Psoas muscle (tissue), 8 donors: ENCODE data around the gene ZNRF2. TPM values are rescaled to one million over a fixed set of nuclear protein-coding genes. Genes with fewer than 3 reads are reported as not detected.

Source experiments
- ATAC-seq, 4 donors: fragments of 200-7000 bp; cut with Tn5 transposase; one replicate each; pipeline ENCODE4 v1.9.1; 2020; ENCODE audit warnings: moderate library complexity in 3 of 4, mild to moderate bottlenecking in 2 of 4
- DNase-seq, 2 donors: peaks; one replicate each; pipeline ENCODE4 v3.0.0-alpha.2; 2020
- H3K27ac ChIP-seq: fragments of 200-600 bp; one replicate; pipeline ENCODE4 v1.8.0; 2022
- H3K27me3 ChIP-seq, 3 donors: fragments of 200-600 bp in 1 of 3; one replicate each; pipeline versions ENCODE4 v1.6.1 to v1.8.0; 2013 to 2022; ENCODE audit warnings: low read length in 2 of 3, mild to moderate bottlenecking in 2 of 3, moderate library complexity in 1 of 3; ENCODE audit not compliant: insufficient read depth in 3 of 3
- H3K36me3 ChIP-seq, 2 donors: fragments of 200-600 bp in 1 of 2; one replicate each; pipeline versions ENCODE4 v1.6.1 to v1.8.0; 2013 to 2022; ENCODE audit warnings: low read depth in 1 of 2, mild to moderate bottlenecking in 1 of 2, moderate library complexity in 1 of 2; ENCODE audit not compliant: insufficient read depth in 1 of 2
- H3K4me1 ChIP-seq: fragments of 200-600 bp; one replicate; pipeline ENCODE4 v1.8.0; 2022
- H3K4me3 ChIP-seq: fragments of 200-600 bp; one replicate; pipeline ENCODE4 v1.8.0; 2022; ENCODE audit warnings: mild to moderate bottlenecking
- H3K9me3 ChIP-seq: fragments of 200-600 bp; one replicate; pipeline ENCODE4 v1.8.0; 2022
- CTCF ChIP-seq: fragments of 200-600 bp; IDR thresholded peaks from one replicate; pipeline ENCODE4 v1.8.0; 2022; ENCODE audit warnings: antibody characterized with exemption
- WGBS, 3 donors: extraction: QIAGEN DNeasy Blood & Tissue Kit; methylation state at CpG; one replicate each; pipeline versions ENCODE4 v1.1.6 to v1.1.7; 2013; 5-methylcytosine and 5-hydroxymethylcytosine counted together
- intact Hi-C, 2 donors: fragments of 100-400 bp; cut with DNase I; formaldehyde crosslinking; loops; one replicate each; pipeline versions ENCODE4 v1.11.0 to v1.14.2; 2022
- polyA plus RNA-seq, 3 donors: library from polyadenylated mRNA; stranded (reverse); fragments of 200-250 nt; gene quantifications; one replicate each; pipeline ENCODE4 v1.2.3, GENCODE V29; 2013
- total RNA-seq, 4 donors: library from RNA; stranded (reverse); fragmentation: NEBNext Ultra II Directional in 2 of 4; extraction: Animal tissue kit (Norgen Biotek cat#: 25700) in 2 of 4; gene quantifications; one replicate each; pipeline versions ENCODE4 v1.2.1 to v1.2.4, GENCODE V29; 2021 to 2023
- donor health status: healthy with polysubstance abuse.
- donor health status: DM: no; HTN: no; CAD: no; lungs with moderate emphysema.
- donor health status: Bipolar disorder and iron deficiency.
- donor health status: healthy.
- donor health status: DM: yes; HTN: yes; CAD: no.
- donor health status: DM: no; HTN: no; CAD: no.
- donor health status: DM: no; HTN: no; CAD: no.
- donor health status: DM: yes; HTN: yes; CAD: no.

The ZNRF2 gene
- total and polyA plus RNA-seq, 7 donors: 3.9 to 21.5 (median 10.2) TPM

GRCh38 chr7:30364773-30365172, 80.4 kb downstream of the ZNRF2 start:
- Histone ChIP-seq H3K4me3 (no peak overlapping the region), H3K27ac (no peak overlapping the region), H3K9me3 (no peaks in the 10 kb centered on the region), H3K27me3 (no peaks in the 10 kb centered on the region), H3K4me1 (peaks cover 12% of the 10 kb centered on the region), H3K36me3 (peaks cover 0 to 3% of the 10 kb centered on the region in 2 donors)
- intact Hi-C loops: no loop called here
- WGBS, 3 donors: 89 to 97% (median 93%) methylated on average over 1 of the region's 1 CpG
- ATAC-seq: peak in 1 of 4 donors; percentile 13
- DNase-seq: no peak
- TF ChIP-seq CTCF: no peak

GRCh38 chr7:30365621-30366020, 81.2 kb downstream of the ZNRF2 start:
- peaks cover 12% of the 10 kb centered on the region for H3K4me1 ChIP-seq
- 89 to 92% (median 91%) methylated on average over 3 of the region's 3 CpGs for WGBS, 3 donors
- ATAC-seq (no peak), DNase-seq (no peak)
- H3K27ac ChIP-seq: no peak overlapping the region
- intact Hi-C loops: no loop called here
- peaks cover 0 to 3% of the 10 kb centered on the region in 2 donors for H3K36me3 ChIP-seq
- H3K27me3 ChIP-seq: no peaks in the 10 kb centered on the region
- no peak overlapping the region for H3K4me3 ChIP-seq
- no peaks in the 10 kb centered on the region for H3K9me3 ChIP-seq
- no peak for TF ChIP-seq CTCF

- Histone ChIP-seq H3K27ac (no peak overlapping the region), H3K36me3 (peaks cover 0 to 7% of the 10 kb centered on the region in 2 donors), H3K27me3 (no peaks in the 10 kb centered on the region), H3K4me3 (no peak overlapping the region), H3K4me1 (peaks cover 12% of the 10 kb centered on the region), H3K9me3 (no peaks in the 10 kb centered on the region)
- no peak for TF ChIP-seq CTCF
- WGBS, 3 donors: 60 to 72% (median 62%) methylated on average over 2 of the region's 2 CpGs
- no peak for DNase-seq
- no peak for ATAC-seq
- intact Hi-C loops: no loop called here
Observed at GRCh38 chr7:30366606-30367005, 82.2 kb downstream of the ZNRF2 start.

- TF ChIP-seq CTCF: no peak
- WGBS, 3 donors: 48 to 62% (median 58%) methylated on average over 2 of the region's 2 CpGs
- no peak for DNase-seq
- Histone ChIP-seq H3K27ac (no peak overlapping the region), H3K4me1 (peaks cover 12% of the 10 kb centered on the region), H3K4me3 (no peak overlapping the region), H3K36me3 (peaks cover 0 to 15% of the 10 kb centered on the region in 2 donors), H3K9me3 (no peaks in the 10 kb centered on the region), H3K27me3 (no peaks in the 10 kb centered on the region)
- intact Hi-C loops: no loop called here
- no peak for ATAC-seq
Observed at GRCh38 chr7:30367561-30367960, 83.2 kb downstream of the ZNRF2 start.

- Histone ChIP-seq H3K4me1 (peaks cover 12% of the 10 kb centered on the region), H3K27ac (no peak overlapping the region), H3K27me3 (no peaks in the 10 kb centered on the region), H3K4me3 (no peak overlapping the region), H3K9me3 (no peaks in the 10 kb centered on the region), H3K36me3 (peaks cover 0 to 15% of the 10 kb centered on the region in 2 donors)
- DNase-seq (no peak), ATAC-seq (no peak)
- no peak for TF ChIP-seq CTCF
- intact Hi-C loops: no loop called here
Observed at GRCh38 chr7:30369879-30370278, 85.5 kb downstream of the ZNRF2 start.
